ENCODE results near the gene CRB2.

CRB2 gene

DNA sequence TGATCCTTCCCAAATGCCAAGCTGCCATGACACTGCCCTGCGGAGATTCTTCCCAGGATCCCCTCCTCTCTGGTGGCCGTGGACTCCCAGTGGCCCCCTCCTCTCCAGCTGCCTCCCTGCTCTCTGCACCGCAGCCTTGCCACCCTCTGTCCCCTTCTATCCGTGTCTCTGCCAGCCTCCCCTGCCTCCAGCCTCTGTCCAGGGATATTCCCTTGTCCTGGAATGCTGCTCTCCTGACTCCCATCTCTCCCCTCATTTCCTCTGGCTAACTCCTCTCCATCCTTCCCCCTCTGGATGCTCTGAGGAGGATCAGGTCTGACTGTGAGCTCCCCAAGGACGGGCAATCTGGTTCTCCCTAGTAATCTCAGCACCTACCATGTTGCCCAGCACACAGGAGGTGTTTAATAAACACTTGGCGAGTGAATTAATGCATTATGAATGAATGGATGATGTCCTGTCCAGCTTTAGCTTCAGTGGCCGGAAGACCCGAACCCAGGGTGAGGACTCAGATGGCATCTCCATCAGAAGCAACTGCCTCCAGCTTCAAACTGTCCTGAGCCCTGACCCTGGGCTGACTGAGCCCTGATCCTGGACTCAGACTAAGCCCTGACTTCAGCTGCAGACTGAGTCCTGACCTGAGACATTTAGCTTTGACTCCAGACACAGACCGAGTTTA lies 7.5 kb upstream of the CRB2 start:
- no peak for DNase-seq

DNA sequence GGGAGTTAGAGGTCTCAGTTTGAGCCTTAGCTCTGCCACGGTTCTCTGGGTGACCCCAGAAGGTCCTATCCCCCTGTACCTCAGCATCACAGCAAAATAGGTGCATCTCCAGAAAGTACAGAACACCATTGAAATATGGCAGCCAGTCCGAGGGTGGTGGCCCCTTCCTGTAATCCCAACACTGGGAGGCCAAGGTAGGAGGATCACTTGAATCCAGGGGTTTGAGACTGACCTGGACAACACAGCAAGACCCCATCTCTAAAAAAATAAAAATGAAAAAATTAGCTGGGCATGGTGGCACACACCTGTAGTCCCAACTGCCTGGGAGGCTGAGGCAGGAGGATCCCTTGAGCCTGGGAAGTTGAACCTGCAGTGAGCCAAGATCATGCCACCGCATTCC lies 7.0 kb upstream of the CRB2 start:
- no peak for DNase-seq

- DNase-seq = peak; percentile 65 to 79 (median 77)
These were observed 6.1 kb upstream of the CRB2 start for GRCh38 chr9:123349691-123350480.

- DNase-seq = no peak
These were observed 5.2 kb upstream of the CRB2 start for GRCh38 chr9:123350590-123351310.

GRCh38 chr9:123353041-123353440 lies 3.0 kb upstream of the CRB2 start:
- no peak for DNase-seq

- DNase-seq = peak; percentile 66 to 79 (median 72)
These were observed 1.9 kb upstream of the CRB2 start for GRCh38 chr9:123353984-123354591.

DNA sequence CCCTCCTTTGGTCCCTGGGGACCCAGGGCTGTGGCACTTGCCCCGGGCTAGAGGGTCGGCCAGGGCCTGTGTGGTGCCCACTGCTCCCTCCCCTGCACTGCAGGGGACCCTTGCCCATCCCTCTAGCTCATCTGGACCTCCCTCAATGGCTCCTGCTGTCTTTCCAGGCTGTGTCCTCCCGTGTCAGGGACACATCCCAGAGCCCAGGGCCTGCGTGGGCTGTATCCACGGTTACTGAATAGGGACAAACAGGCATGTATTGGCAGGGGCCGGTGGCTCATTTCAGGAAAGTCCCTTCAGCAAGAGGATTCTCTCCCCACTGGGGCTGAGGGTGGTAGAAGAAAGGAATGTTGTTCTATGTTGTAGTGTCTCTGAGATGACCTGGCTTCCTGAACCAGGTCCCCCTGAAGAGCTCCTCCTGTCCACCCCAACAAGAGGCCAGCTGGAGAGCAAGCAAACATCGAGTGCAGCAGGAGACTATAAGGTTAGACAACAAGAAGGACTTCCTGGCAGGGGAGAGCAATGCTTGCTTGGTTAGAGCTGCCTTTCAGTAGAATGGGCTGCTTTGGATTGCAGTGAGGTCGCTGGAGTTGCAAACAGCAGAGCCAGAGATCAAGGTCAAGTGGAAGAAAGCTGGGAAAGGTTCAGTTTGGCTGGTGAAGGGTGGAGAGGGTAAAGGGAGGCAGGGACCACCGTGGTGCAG lies 1.0 kb upstream of the CRB2 start:
- DNase-seq = peak in 1 of 3 donors; percentile 43

DNA sequence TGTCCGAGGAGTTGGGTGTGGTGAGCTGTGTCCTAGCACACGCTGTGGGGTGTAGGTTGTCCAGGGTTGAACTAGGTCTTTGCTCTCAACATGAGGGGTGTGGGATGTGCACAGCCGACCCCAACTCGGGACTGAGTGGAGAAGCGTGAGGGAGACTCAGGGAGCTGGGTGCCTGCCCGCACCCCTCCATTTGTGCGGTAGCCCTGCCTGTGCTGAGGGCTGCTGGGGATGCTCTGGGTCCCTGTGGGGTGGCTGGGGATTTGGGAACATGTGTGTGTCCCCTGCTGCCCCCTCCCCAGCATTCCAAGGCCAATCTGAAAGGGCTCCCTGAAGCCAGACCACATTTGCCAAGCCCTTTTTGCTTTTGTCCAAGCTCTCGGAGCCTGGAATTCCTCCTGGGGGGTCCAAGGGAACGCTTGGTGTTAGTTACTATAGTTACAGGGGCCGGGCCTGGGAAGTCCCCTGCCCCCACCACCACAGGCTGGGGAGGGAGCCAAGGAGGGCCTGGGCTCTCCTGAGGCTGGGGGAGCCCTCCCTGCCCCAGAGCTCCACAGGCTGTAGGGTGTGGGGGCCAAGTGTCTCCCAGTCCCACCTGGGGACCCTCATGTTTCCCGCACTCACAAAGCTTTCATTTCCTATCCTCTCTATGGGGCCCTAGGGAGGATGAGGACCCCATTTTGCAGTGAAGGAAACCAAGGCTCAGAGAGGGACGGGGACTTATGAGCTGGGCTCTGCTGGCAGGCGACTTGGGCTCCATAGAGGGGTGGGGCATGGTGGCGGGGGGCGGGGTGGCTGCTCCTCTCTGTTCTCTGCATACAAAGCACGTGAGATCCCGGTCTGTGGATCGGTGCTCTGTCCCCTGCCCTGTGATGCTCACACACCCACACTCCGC lies 1.1 kb downstream of the CRB2 start:
- DNase-seq = no peak

GRCh38 chr9:123357743-123358059 lies 1.7 kb downstream of the CRB2 start:
- no peak for DNase-seq

- no peak for DNase-seq
These were observed 2.3 kb downstream of the CRB2 start for GRCh38 chr9:123358181-123358905.

GRCh38 chr9:123359106-123359505 lies 3.1 kb downstream of the CRB2 start:
- DNase-seq = no peak

- DNase-seq = no peak
These were observed 3.5 kb downstream of the CRB2 start for GRCh38 chr9:123359546-123359945.

GRCh38 chr9:123360161-123361085 lies 4.4 kb downstream of the CRB2 start:
- DNase-seq = no peak

DNA sequence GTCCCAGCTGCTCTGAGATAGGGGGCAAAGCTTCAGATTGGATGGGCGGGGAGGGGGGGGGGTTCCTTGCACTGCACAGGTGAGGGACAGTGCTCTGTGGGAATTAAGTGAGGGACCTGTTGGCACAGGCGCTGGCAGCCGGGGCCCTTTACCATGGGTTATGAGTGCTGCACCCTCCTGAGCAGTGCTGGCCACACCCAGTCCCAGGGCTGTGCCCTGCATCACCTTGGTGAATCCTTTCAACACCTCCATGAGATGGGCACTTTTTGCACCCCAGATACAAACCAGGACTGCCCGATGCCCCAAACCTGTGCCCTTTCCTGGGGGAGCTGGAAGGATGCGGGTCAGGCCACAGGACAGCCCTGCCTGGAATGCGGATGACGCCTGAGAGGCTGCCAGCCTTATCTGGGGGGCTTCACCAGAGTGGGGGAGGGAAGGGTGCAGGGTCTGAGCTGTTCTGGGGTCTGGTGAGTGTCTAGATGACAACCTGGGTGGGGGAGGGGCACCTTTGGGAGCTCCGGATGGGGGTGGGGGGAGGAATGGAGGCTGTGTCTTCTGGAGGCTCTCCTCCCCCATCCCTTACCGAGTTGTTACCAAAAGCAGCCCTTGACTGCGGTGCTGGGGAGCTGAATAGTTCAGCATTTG lies 5.2 kb downstream of the CRB2 start:
- DNase-seq = no peak

DNA sequence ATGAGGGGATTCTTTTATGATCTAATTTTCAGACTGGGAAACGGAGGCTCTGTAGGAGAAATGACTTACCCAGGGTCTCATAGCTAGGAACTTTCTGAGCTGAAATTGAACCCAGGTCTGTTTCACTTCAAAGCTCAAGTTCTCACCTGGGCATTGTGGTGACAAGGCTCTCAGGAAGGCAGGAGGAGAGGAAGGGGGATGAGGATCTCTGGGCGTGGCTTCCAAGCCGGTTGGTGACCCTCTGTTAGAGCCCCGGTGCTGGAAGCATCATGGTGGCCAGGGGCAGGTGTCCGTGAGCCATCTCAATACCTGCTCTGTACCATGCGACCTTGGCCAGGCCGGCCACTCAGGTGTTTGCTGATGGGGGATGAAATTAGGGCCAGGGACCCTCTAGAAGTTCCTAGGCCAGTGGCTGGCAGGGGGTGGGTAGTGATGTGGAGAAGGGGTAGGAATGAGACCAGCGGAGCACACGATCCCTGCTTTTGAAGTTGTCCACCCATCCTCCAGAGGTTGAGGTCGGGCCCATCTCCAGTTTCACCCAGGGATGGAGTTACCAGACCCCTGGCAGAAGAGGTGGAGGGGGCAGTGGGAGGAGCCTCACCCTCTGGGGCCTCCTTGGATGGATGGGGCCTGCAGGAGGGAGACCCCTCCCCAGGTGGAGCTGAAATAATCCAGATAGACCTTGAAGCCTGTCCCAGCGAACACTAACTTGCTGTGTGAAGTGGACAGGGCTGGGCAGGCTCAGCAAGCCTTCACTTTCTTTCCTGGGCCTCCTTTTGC lies 5.9 kb downstream of the CRB2 start:
- no peak for DNase-seq

- no peak for DNase-seq
These were observed 6.9 kb downstream of the CRB2 start for GRCh38 chr9:123362856-123363255.

- DNase-seq = peak; percentile 52 to 81 (median 71)
These were observed 8.3 kb downstream of the CRB2 start for GRCh38 chr9:123364241-123364824.

DNA sequence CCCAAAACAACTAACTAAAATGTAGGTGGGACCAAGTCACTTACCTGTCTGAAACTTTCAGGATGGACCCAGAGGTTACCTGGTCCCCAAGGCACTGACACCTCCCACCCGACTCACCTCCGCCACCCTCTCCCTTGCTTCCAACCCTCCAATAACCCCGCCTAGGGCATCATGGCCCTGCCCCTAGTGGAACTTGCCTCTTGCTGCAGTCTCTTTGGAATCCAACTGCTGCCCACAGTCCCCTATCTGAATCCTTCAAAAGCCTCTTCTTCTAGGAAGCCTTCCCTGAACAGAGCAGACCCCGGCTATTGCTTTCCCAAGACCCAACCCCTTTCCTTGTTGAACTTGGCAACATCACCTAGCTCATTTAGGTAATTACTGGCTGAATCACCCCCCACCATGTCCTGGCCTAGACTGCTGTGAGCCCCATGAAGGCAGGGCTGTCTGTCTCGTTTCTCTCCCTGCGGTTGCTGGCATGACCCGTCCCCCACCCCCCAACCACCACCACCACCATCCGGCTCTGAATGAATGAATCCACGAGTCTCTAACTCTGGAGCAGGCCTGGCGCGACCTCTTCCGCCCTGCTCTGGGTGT lies 9.4 kb downstream of the CRB2 start:
- DNase-seq = no peak

All from suppressor macrophage treated with lipopolysaccharide for 1 hour (primary cell).